ENCODE results near the gene CEP63.

Gene CEP63

GRCh38 chr3:134460965-134461364, 24.9 kb upstream of the CEP63 start:
- Mint-ChIP-seq H3K27ac (no peak overlapping the region), H3K4me3 (no peak overlapping the region), H3K27me3 (peaks cover 44% of the 10 kb centered on the region), H3K9me3 (no peaks in the 10 kb centered on the region), H3K4me1 (no peaks in the 10 kb centered on the region)
- DNase-seq = no peak
- ATAC-seq = no peak

GRCh38 chr3:134462331-134462941, 23.4 kb upstream of the CEP63 start:
- Mint-ChIP-seq H3K4me1 (no peaks in the 10 kb centered on the region), H3K27ac (peak overlapping the region in 1 of 2 donors; percentile 74), H3K27me3 (peaks cover 39% of the 10 kb centered on the region), H3K4me3 (no peak overlapping the region), H3K9me3 (no peaks in the 10 kb centered on the region)
- DNase-seq (no peak), ATAC-seq (no peak)

- no peak for ATAC-seq
- DNase-seq = no peak
- Mint-ChIP-seq H3K4me3 (no peak overlapping the region), H3K4me1 (no peaks in the 10 kb centered on the region), H3K27me3 (peaks cover 29% of the 10 kb centered on the region), H3K9me3 (no peaks in the 10 kb centered on the region), H3K27ac (no peak overlapping the region)
These were observed 22.2 kb upstream of the CEP63 start for GRCh38 chr3:134463676-134464063.

GRCh38 chr3:134464064-134464688, 21.7 kb upstream of the CEP63 start:
- H3K4me3 Mint-ChIP-seq = no peak overlapping the region
- peaks cover 29% of the 10 kb centered on the region for H3K27me3 Mint-ChIP-seq
- DNase-seq (no peak), ATAC-seq (no peak)
- no peak overlapping the region for H3K27ac Mint-ChIP-seq
- no peaks in the 10 kb centered on the region for H3K4me1 Mint-ChIP-seq
- H3K9me3 Mint-ChIP-seq = no peaks in the 10 kb centered on the region

GRCh38 chr3:134464689-134465365, 21.0 kb upstream of the CEP63 start:
- DNase-seq = no peak
- Mint-ChIP-seq H3K27ac (no peak overlapping the region), H3K27me3 (peaks cover 24% of the 10 kb centered on the region), H3K9me3 (no peaks in the 10 kb centered on the region), H3K4me3 (no peak overlapping the region), H3K4me1 (no peaks in the 10 kb centered on the region)
- no peak for ATAC-seq

GRCh38 chr3:134466331-134466730, 19.5 kb upstream of the CEP63 start:
- Mint-ChIP-seq H3K4me3 (no peak overlapping the region), H3K27me3 (peaks cover 15% of the 10 kb centered on the region), H3K27ac (no peak overlapping the region), H3K9me3 (no peaks in the 10 kb centered on the region), H3K4me1 (no peaks in the 10 kb centered on the region)
- DNase-seq = no peak
- ATAC-seq = no peak

GRCh38 chr3:134468519-134468918, 17.3 kb upstream of the CEP63 start:
- no peaks in the 10 kb centered on the region for H3K27me3 Mint-ChIP-seq
- DNase-seq = no peak
- no peak for ATAC-seq
- no peaks in the 10 kb centered on the region for H3K9me3 Mint-ChIP-seq
- no peak overlapping the region for H3K4me3 Mint-ChIP-seq
- no peaks in the 10 kb centered on the region for H3K4me1 Mint-ChIP-seq
- no peak overlapping the region for H3K27ac Mint-ChIP-seq

GRCh38 chr3:134471521-134472193, 14.2 kb upstream of the CEP63 start:
- DNase-seq (no peak), ATAC-seq (no peak)
- peak overlapping the region in 1 of 2 donors; percentile 22 for H3K27ac Mint-ChIP-seq
- no peaks in the 10 kb centered on the region for H3K4me1 Mint-ChIP-seq
- H3K27me3 Mint-ChIP-seq = no peaks in the 10 kb centered on the region
- no peaks in the 10 kb centered on the region for H3K9me3 Mint-ChIP-seq
- no peak overlapping the region for H3K4me3 Mint-ChIP-seq

GRCh38 chr3:134472831-134473230, 13.0 kb upstream of the CEP63 start:
- H3K9me3 Mint-ChIP-seq = no peaks in the 10 kb centered on the region
- DNase-seq (no peak), ATAC-seq (no peak)
- H3K27ac Mint-ChIP-seq = no peak overlapping the region
- no peak overlapping the region for H3K4me3 Mint-ChIP-seq
- no peaks in the 10 kb centered on the region for H3K27me3 Mint-ChIP-seq
- no peaks in the 10 kb centered on the region for H3K4me1 Mint-ChIP-seq

- no peak overlapping the region for H3K4me3 Mint-ChIP-seq
- DNase-seq (peak; percentile 55 to 68), ATAC-seq (peak; percentile 75)
- no peaks in the 10 kb centered on the region for H3K9me3 Mint-ChIP-seq
- no peaks in the 10 kb centered on the region for H3K27me3 Mint-ChIP-seq
- H3K27ac Mint-ChIP-seq = no peak overlapping the region
- no peaks in the 10 kb centered on the region for H3K4me1 Mint-ChIP-seq
These were observed 11.8 kb upstream of the CEP63 start for GRCh38 chr3:134473868-134474546.

GRCh38 chr3:134474956-134475355, 10.9 kb upstream of the CEP63 start:
- H3K27me3 Mint-ChIP-seq = no peaks in the 10 kb centered on the region
- no peak overlapping the region for H3K4me3 Mint-ChIP-seq
- H3K4me1 Mint-ChIP-seq = no peaks in the 10 kb centered on the region
- H3K27ac Mint-ChIP-seq = no peak overlapping the region
- DNase-seq = no peak
- H3K9me3 Mint-ChIP-seq = no peaks in the 10 kb centered on the region
- ATAC-seq = no peak

GRCh38 chr3:134476306-134476705, 9.6 kb upstream of the CEP63 start:
- Mint-ChIP-seq H3K27me3 (no peaks in the 10 kb centered on the region), H3K4me3 (no peak overlapping the region), H3K27ac (no peak overlapping the region), H3K4me1 (no peaks in the 10 kb centered on the region), H3K9me3 (no peaks in the 10 kb centered on the region)
- ATAC-seq (no peak), DNase-seq (no peak)

- no peak overlapping the region for H3K27ac Mint-ChIP-seq
- DNase-seq = no peak
- H3K4me1 Mint-ChIP-seq = no peaks in the 10 kb centered on the region
- H3K27me3 Mint-ChIP-seq = no peaks in the 10 kb centered on the region
- no peak overlapping the region for H3K4me3 Mint-ChIP-seq
- ATAC-seq = no peak
- H3K9me3 Mint-ChIP-seq = no peaks in the 10 kb centered on the region
These were observed 8.9 kb upstream of the CEP63 start for GRCh38 chr3:134477002-134477401.

- no peak for ATAC-seq
- Mint-ChIP-seq H3K4me3 (no peak overlapping the region), H3K4me1 (peaks cover 8% of the 10 kb centered on the region)
These were observed 7.9 kb upstream of the CEP63 start for GRCh38 chr3:134477938-134478337.

GRCh38 chr3:134480546-134480945, 5.3 kb upstream of the CEP63 start:
- Mint-ChIP-seq H3K27me3 (no peaks in the 10 kb centered on the region), H3K4me1 (peaks cover 30% of the 10 kb centered on the region), H3K4me3 (no peak overlapping the region), H3K27ac (no peak overlapping the region), H3K9me3 (no peaks in the 10 kb centered on the region)
- ATAC-seq = no peak
- DNase-seq = no peak

More at GRCh38 chr3:134477938-134478337, 7.9 kb upstream of the CEP63 start:
- H3K9me3 Mint-ChIP-seq = no peaks in the 10 kb centered on the region
- DNase-seq = no peak
- H3K27me3 Mint-ChIP-seq = no peaks in the 10 kb centered on the region
- H3K27ac Mint-ChIP-seq = no peak overlapping the region

Measured in stimulated activated naive CD8-positive, alpha-beta T cell treated with anti-CD3 and anti-CD28 coated beads, Interleukin-15, amount 100 ng/mL, for 72 hours (primary cell).